Thoracic aorta (tissue), 2 donors: ENCODE data around the gene AP5Z1. TPM values are rescaled to one million over a fixed set of nuclear protein-coding genes. Genes with fewer than 3 reads are reported as not detected.
A peak's percentile ranks its signal among the peaks of the same experiment; 100 is the strongest.

Experiments used
- ATAC-seq: fragments of 150-250 bp; one replicate; pipeline ENCODE4 v1.8.0; 2017; ENCODE audit warnings: low read depth; ENCODE audit not compliant: insufficient number of reproducible peaks, low FRiP score
- DNase-seq: peaks from one replicate; pipeline ENCODE4 v3.0.0-alpha.2; 2020; ENCODE audit warnings: low spot score
- H3K27ac ChIP-seq, 2 donors: fragments of 200-600 bp; sonication (generic); 1 replicate in 1 of 2; 2 replicates in 1 of 2; pipeline ENCODE4 v1.5.1; 2016; ENCODE audit warnings: mild to moderate bottlenecking in 2 of 2, moderate library complexity in 2 of 2
- H3K27me3 ChIP-seq: fragments of 200-600 bp; sonication (generic); replicated peaks from 2 replicates; pipeline ENCODE4 v1.6.0; 2016; ENCODE audit warnings: mild to moderate bottlenecking; ENCODE audit not compliant: insufficient read depth
- H3K36me3 ChIP-seq: fragments of 200-600 bp; sonication (generic); one replicate; pipeline ENCODE4 v1.5.1; 2016
- H3K4me1 ChIP-seq, 2 donors: fragments of 200-600 bp; sonication (generic); 1 replicate in 1 of 2; 2 replicates in 1 of 2; pipeline versions ENCODE4 v1.5.1 to v1.6.0; 2016; ENCODE audit warnings: low read depth in 2 of 2, mild to moderate bottlenecking in 1 of 2; ENCODE audit not compliant: control insufficient read depth in 1 of 2
- H3K4me3 ChIP-seq: fragments of 200-600 bp; sonication (generic); 2 replicates; pipeline ENCODE4 v1.5.1; 2016; ENCODE audit warnings: mild to moderate bottlenecking
- H3K9me3 ChIP-seq: fragments of 200-600 bp; sonication (generic); 2 replicates; pipeline ENCODE4 v1.5.1; 2016
- total RNA-seq, 2 donors: library from RNA; depleted of rRNA; stranded (reverse); fragments of >200 nt; gene quantifications; one replicate each; pipeline versions ENCODE4 v1.1.0 to v1.2.3, GENCODE V29; 2016
- TF ChIP-seq, protein P1 (sequence below): fragments of 200-600 bp; sonication (generic); IDR thresholded peaks from one replicate; pipeline ENCODE4 v1.5.1; 2019; ENCODE audit warnings: antibody characterized with exemption

Gene AP5Z1
- total RNA-seq, 2 donors from 2014 or later: 40.3 to 42.0 TPM

DNA sequence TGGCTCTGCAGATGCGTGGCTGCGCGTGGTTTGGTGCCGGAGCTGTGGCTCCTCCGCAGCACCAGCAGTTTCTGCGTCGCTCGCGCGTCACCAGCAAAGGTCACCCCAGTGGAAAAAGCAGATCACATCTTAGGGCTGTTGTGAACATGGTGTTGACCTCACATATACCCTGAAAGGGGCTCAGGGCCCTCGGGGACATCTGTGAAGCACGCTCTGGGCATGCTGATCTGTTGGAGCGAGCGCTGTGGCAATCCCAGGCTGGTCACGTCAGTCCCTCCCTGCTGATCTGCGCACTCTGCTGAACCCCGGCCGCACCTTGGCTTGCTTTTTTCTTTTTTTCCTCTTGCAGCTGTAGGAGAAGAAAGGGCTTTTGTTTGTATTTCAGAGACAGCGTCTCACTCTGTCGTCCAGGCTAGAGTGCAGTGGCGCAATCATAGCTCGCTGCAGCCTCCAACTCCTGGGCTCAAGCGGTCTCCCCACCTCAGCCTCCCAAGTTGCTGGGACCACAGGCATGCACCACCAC is 33.3 kb upstream of the AP5Z1 start:
- TF ChIP-seq, protein P1, sequence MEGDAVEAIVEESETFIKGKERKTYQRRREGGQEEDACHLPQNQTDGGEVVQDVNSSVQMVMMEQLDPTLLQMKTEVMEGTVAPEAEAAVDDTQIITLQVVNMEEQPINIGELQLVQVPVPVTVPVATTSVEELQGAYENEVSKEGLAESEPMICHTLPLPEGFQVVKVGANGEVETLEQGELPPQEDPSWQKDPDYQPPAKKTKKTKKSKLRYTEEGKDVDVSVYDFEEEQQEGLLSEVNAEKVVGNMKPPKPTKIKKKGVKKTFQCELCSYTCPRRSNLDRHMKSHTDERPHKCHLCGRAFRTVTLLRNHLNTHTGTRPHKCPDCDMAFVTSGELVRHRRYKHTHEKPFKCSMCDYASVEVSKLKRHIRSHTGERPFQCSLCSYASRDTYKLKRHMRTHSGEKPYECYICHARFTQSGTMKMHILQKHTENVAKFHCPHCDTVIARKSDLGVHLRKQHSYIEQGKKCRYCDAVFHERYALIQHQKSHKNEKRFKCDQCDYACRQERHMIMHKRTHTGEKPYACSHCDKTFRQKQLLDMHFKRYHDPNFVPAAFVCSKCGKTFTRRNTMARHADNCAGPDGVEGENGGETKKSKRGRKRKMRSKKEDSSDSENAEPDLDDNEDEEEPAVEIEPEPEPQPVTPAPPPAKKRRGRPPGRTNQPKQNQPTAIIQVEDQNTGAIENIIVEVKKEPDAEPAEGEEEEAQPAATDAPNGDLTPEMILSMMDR: no peak
- no peak overlapping the region for H3K27ac ChIP-seq
- no peak overlapping the region for H3K4me3 ChIP-seq
- peaks cover 3% of the 10 kb centered on the region for H3K36me3 ChIP-seq
- no peak for DNase-seq
- peaks cover 29 to 53% of the 10 kb centered on the region in 2 donors for H3K4me1 ChIP-seq
- no peaks in the 10 kb centered on the region for H3K9me3 ChIP-seq
- no peaks in the 10 kb centered on the region for H3K27me3 ChIP-seq
- ATAC-seq: no peak

DNA sequence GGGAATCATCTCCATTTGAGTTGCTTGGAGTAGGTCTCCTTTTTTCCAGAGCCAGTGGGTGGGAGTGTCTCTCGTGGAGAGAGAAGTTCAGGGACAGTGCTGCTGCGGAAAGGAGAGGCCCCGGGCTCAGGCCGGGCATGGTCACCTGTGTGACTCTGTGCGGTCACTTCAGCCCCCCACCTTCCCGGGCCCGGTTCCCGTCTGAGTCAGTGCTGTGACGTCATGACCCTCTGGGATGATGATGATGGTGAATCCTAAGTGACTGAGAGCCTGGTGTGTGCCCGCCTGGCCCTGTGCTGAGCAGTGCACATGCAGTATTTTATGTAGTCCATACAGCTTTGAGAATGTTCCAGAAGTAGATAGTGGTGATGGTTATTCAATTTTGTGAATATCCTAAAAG is 32.6 kb upstream of the AP5Z1 start:
- peaks cover 3% of the 10 kb centered on the region for H3K36me3 ChIP-seq
- ATAC-seq (no peak), DNase-seq (no peak)
- TF ChIP-seq, protein P1: no peak
- H3K4me3 ChIP-seq: no peak overlapping the region
- H3K27ac ChIP-seq: peak overlapping the region; percentile 41 to 97
- peaks cover 34 to 57% of the 10 kb centered on the region in 2 donors for H3K4me1 ChIP-seq
- H3K27me3 ChIP-seq: no peaks in the 10 kb centered on the region
- H3K9me3 ChIP-seq: no peaks in the 10 kb centered on the region

DNA sequence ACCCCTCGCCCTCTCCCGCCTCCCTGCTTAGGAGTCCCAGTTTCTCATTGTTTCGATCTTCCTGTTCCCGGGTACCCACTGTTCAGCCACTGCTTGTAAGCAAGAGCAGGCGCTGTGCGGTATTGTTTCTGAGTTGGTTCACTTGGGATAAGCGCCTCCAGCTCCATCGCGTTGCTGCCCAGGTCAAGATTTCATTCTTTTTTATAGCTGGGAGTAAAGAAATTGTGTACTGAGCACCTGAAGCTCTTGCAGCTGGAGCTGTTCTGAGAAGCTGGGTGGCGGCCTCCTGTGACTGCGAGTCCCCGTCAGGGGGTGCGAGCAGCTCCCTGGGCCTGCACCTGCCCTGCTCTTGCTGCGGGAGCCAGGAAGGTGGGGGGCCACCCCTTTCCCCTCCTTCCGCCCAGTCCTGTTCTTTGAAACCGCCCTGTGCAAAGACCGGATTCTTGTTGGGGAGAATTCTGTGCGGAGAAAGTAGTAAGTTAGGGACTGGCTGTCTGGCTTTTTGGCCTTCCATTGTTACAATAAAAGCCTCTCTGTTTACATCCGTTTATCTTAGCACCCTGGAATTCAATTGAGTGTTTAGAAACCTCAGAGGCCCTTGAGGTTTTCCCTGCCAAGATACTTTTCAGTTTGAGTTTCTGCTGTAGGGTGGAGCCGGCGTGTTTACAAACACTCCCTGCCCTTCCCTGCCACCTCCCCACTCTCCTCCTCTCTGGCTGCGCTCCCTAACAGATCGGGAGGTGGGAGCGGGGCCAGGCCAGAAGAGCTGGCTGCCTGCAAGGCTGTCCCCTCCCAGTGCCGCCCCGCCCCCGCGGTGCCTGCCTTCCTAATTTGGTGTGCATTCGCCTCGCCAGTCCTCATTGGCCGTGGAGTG is 30.8 kb upstream of the AP5Z1 start:
- Histone ChIP-seq H3K36me3 (peaks cover 3% of the 10 kb centered on the region), H3K4me3 (peak overlapping the region; percentile 63), H3K4me1 (peaks cover 29 to 43% of the 10 kb centered on the region in 2 donors), H3K27ac (peak overlapping the region; percentile 94 to 97), H3K27me3 (no peaks in the 10 kb centered on the region), H3K9me3 (no peaks in the 10 kb centered on the region)
- ATAC-seq (peak; percentile 83), DNase-seq (peak; percentile 93)
- TF ChIP-seq, protein P1: no peak

DNA sequence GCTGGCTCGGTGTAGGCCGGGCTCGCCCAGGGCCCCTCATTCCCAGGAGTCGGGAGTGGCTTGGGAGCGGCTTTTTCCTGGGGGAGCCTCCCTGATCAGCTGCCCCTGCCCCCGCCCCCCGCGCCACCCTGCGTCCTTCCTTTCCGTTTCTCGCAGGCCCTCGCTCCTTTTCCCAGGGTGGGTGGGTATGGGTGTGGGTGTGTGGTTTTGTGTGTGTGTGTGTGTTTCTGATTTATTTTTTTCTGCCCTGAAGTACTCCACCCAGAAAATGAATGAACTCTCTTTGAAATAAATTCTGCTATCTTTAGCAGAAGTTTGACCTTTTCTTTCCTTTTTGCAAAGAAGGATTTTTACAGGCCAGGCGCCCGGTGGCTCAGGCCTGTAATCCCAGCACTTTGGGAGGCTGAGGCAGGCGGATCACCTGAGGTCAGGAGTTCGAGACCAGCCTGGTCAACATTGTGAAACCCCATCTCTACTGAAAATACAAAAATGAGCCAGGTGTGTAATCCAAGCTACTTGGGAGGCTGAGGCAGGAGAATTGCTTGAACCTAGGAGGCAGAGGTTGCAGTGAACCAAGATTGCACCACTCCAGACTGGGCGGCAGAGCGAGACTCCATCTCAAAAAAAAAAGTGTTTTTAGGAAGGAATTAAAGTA is 30.0 kb upstream of the AP5Z1 start:
- peak overlapping the region; percentile 63 for H3K4me3 ChIP-seq
- ATAC-seq (no peak), DNase-seq (no peak)
- H3K27me3 ChIP-seq: no peaks in the 10 kb centered on the region
- TF ChIP-seq, protein P1: no peak
- H3K36me3 ChIP-seq: peaks cover 3% of the 10 kb centered on the region
- H3K4me1 ChIP-seq: peaks cover 26 to 37% of the 10 kb centered on the region in 2 donors
- peak overlapping the region; percentile 94 to 97 for H3K27ac ChIP-seq
- no peaks in the 10 kb centered on the region for H3K9me3 ChIP-seq
